Measurements from ENCODE around the gene RAB3GAP1.

GRCh38 chr2:135064149-135064548, 12.1 kb downstream of the RAB3GAP1 start:
- TF ChIP-seq CTCF (conservative IDR thresholded peaks at IDR 0.05; ENCODE audit: low read depth, low read length) (no peak), EZH2 (IDR thresholded peaks at IDR 0.05; ENCODE audit: borderline replicate concordance, low read depth, low read length, poor library complexity, severe bottlenecking) (no peak)
